Gastrocnemius medialis (tissue), 4 donors: ENCODE results near the gene GRIA4.

Experiments
- POLR2A ChIP-seq, 2 donors: fragments of 450-650 bp; IDR thresholded peaks; one replicate each; pipeline ENCODE4 v1.6.1; 2017; ENCODE audit warnings: antibody characterized with exemption in 2 of 2, mild to moderate bottlenecking in 2 of 2, moderate library complexity in 2 of 2
- TF ChIP-seq, protein P1 (sequence below), 5 experiments: fragments of 450-650 bp in 3 of 5; fragments of 200-600 bp in 2 of 5; sonication (generic) in 2 of 5; IDR thresholded peaks in 4 of 5; conservative IDR thresholded peaks in 1 of 5; 1 replicate in 4 of 5; 2 replicates in 1 of 5; pipeline ENCODE4 v1.5.1; 2016 to 2019; ENCODE audit warnings: antibody characterized with exemption in 5 of 5, mild to moderate bottlenecking in 3 of 5, moderate library complexity in 3 of 5

GRCh38 chr11:105891685-105892084 lies 281.8 kb downstream of the GRIA4 start:
- TF ChIP-seq, protein P1, sequence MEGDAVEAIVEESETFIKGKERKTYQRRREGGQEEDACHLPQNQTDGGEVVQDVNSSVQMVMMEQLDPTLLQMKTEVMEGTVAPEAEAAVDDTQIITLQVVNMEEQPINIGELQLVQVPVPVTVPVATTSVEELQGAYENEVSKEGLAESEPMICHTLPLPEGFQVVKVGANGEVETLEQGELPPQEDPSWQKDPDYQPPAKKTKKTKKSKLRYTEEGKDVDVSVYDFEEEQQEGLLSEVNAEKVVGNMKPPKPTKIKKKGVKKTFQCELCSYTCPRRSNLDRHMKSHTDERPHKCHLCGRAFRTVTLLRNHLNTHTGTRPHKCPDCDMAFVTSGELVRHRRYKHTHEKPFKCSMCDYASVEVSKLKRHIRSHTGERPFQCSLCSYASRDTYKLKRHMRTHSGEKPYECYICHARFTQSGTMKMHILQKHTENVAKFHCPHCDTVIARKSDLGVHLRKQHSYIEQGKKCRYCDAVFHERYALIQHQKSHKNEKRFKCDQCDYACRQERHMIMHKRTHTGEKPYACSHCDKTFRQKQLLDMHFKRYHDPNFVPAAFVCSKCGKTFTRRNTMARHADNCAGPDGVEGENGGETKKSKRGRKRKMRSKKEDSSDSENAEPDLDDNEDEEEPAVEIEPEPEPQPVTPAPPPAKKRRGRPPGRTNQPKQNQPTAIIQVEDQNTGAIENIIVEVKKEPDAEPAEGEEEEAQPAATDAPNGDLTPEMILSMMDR (IDR thresholded peaks at IDR 0.05 in 4 of 5, conservative IDR thresholded peaks at IDR 0.05 in 1 of 5): no peak
- no peak for TF ChIP-seq POLR2A (IDR thresholded peaks at IDR 0.05)
